MM.1S (cell line): Measurements from ENCODE around the gene CAPN15.

Source experiments
- CTCF ChIP-seq: fragments of 300-600 bp; sonication (generic); IDR thresholded peaks from 2 replicates; pipeline ENCODE4 v1.5.1; 2016; ENCODE audit warnings: antibody characterized with exemption, low read length, mixed read lengths
- EZH2phosphoT487 ChIP-seq: fragments of 300-600 bp; sonication (generic); IDR thresholded peaks from 2 replicates; pipeline ENCODE4 v1.6.1; 2018; ENCODE audit warnings: antibody characterized with exemption, low read length

GRCh38 chr16:556474-557173 lies 29.1 kb downstream of the CAPN15 start:
- TF ChIP-seq EZH2phosphoT487, result no peak
- no peak for TF ChIP-seq CTCF
